LNCaP clone FGC (cell line): Measurements from ENCODE around the gene HID1.
"Not testable (repeated sequence)": the region's sequence is repeated elsewhere in the genome, so short reads cannot be mapped to it uniquely, and the experiment has no call there.

Experiments used
- DNase-seq: peaks from one replicate; pipeline ENCODE4 v3.0.0-alpha.2; 2011; ENCODE audit warnings: low read depth
- H3K4me3 ChIP-seq: 2 replicates; pipeline ENCODE4 v1.5.1; 2011; ENCODE audit warnings: mild to moderate bottlenecking, low read depth, low read length, control low read depth
- CTCF ChIP-seq: IDR thresholded peaks from 2 replicates; pipeline ENCODE4 v1.5.1; 2012; ENCODE audit warnings: mild to moderate bottlenecking; ENCODE audit not compliant: control insufficient read depth, insufficient read depth; ENCODE audit errors: extremely low read depth

Gene HID1

GRCh38 chr17:74978240-74978639, 5.7 kb upstream of the HID1 start:
- TF ChIP-seq CTCF, result no peak
- DNase-seq, result no peak
- no peak overlapping the region for H3K4me3 ChIP-seq

GRCh38 chr17:74977802-74978201, 5.2 kb upstream of the HID1 start:
- no peak for TF ChIP-seq CTCF
- no peak overlapping the region for H3K4me3 ChIP-seq
- DNase-seq, result no peak

GRCh38 chr17:74975943-74976342, 3.4 kb upstream of the HID1 start:
- no peak for TF ChIP-seq CTCF
- DNase-seq, result no peak
- H3K4me3 ChIP-seq, result no peak overlapping the region

- no peak for TF ChIP-seq CTCF
- no peak for DNase-seq
- peak overlapping the region; percentile 87 for H3K4me3 ChIP-seq
These were observed 392 bp upstream of the HID1 start for GRCh38 chr17:74972973-74973328.

GRCh38 chr17:74971842-74972106, 785 bp downstream of the HID1 start:
- H3K4me3 ChIP-seq, result peak overlapping the region; percentile 87
- no peak for TF ChIP-seq CTCF

GRCh38 chr17:74971069-74971841, 1.3 kb downstream of the HID1 start:
- TF ChIP-seq CTCF, result no peak
- peak overlapping the region; percentile 87 for H3K4me3 ChIP-seq
- no peak for DNase-seq

More at GRCh38 chr17:74971842-74972106, 785 bp downstream of the HID1 start:
- no peak for DNase-seq

GRCh38 chr17:74970395-74970794, 2.2 kb downstream of the HID1 start:
- no peak for TF ChIP-seq CTCF
- DNase-seq, result no peak
- H3K4me3 ChIP-seq, result peak overlapping the region; percentile 87; the same call in 1 of the 2 replicates

- DNase-seq, H3K4me3 ChIP-seq: not testable (repeated sequence)
These were observed 3.1 kb downstream of the HID1 start for GRCh38 chr17:74969501-74969900.
